Prostate gland (tissue), 2 donors: ENCODE measurements around the gene HOXD8. TPM values are rescaled to one million over a fixed set of nuclear protein-coding genes. Genes with fewer than 3 reads are reported as not detected.

Experiments
- DNase-seq: peaks from one replicate; pipeline ENCODE4 v3.0.0-alpha.2; 2019; ENCODE audit warnings: low spot score
- H3K27ac ChIP-seq, 2 donors: fragments of 200-600 bp; sonication (generic); 2 replicates each; pipeline ENCODE4 v1.5.1; 2017 to 2019
- H3K27me3 ChIP-seq: fragments of 200-600 bp; sonication (generic); replicated peaks from 2 replicates; pipeline ENCODE4 v1.5.1; 2019; ENCODE audit not compliant: insufficient read depth
- H3K36me3 ChIP-seq, 2 donors: fragments of 200-600 bp; sonication (generic); 1 replicate in 1 of 2; 2 replicates in 1 of 2; pipeline versions ENCODE4 v1.5.1 to v1.8.1; 2017 to 2019
- H3K4me1 ChIP-seq: fragments of 200-600 bp; sonication (generic); replicated peaks from 2 replicates; pipeline ENCODE4 v1.5.1; 2019
- H3K4me3 ChIP-seq, 2 donors: fragments of 200-600 bp; sonication (generic); 2 replicates each; pipeline ENCODE4 v1.5.1; 2017 to 2019
- H3K9me3 ChIP-seq: fragments of 200-600 bp; sonication (generic); 2 replicates; pipeline ENCODE4 v1.5.1; 2017
- POLR2A ChIP-seq: fragments of 450-650 bp; IDR thresholded peaks from one replicate; pipeline ENCODE4 v1.6.1; 2016; ENCODE audit warnings: antibody characterized with exemption, mild to moderate bottlenecking
- POLR2AphosphoS5 ChIP-seq: sonication (generic); formaldehyde crosslinking; IDR thresholded peaks from one replicate; pipeline ENCODE4 v1.6.1; 2017; ENCODE audit warnings: antibody characterized with exemption
- WGBS: methylation state at CpG from one replicate; pipeline ENCODE4 v1.1.5; 2018; 5-methylcytosine and 5-hydroxymethylcytosine counted together
- intact Hi-C: fragments of 100-400 bp; cut with DNase I; formaldehyde crosslinking; loops from one replicate; pipeline ENCODE4 v1.14.2; 2022
- total RNA-seq, 2 donors: library from RNA; depleted of rRNA; stranded (reverse); fragments of >200 nt; gene quantifications; one replicate each; pipeline ENCODE4 v1.1.0, GENCODE V29; 2016
- TF ChIP-seq, protein P1 (sequence below), 4 experiments: fragments of 200-600 bp in 2 of 4; fragments of 450-650 bp in 2 of 4; sonication (generic) in 2 of 4; IDR thresholded peaks; 1 replicate in 3 of 4; 2 replicates in 1 of 4; pipeline ENCODE4 v1.5.1; 2016 to 2019; ENCODE audit warnings: antibody characterized with exemption in 4 of 4, mild to moderate bottlenecking in 2 of 4, moderate library complexity in 2 of 4

The HOXD8 gene
- total RNA-seq, 2 donors from 2014 or later: 10.4 to 30.8 TPM

DNA sequence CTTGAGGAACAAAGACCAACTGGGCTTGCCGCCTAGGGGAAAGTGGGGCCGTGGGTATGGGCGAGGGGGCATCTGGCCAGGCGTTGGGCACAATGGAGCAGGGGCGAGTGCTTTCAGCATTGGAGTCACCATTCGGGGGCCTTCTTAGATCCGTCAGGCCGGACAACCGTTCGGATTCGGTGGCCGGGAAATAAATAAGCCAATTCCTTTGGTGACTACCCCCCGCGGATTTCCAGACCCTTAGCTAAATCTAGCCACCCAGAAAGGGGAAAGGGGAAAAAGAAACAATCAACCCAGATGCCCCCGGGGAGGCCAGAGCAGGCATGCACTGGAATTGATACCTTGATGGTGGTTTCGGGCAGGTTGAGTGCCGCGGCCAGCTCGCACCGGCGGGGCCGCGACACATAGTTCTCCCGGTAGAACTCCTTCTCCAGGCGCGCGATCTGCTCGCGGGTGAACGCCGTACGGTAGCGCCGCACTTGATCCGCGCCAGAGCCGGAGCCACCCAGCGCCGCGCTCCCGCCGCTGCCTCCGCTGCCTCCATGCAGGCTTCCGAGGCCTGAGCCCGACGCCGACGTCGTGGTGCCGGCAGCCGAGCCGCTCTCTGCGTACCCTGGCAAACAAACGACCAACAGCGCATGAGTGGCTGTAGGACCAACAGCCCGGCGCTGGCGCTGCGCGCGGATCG lies 47.5 kb upstream of the HOXD8 start:
- 8% methylated on average over 61 of the region's 62 CpGs for WGBS
- no peaks in the 10 kb centered on the region for H3K36me3 ChIP-seq
- peaks cover 28% of the 10 kb centered on the region for H3K27me3 ChIP-seq
- peak overlapping the region; percentile 77 to 82 for H3K27ac ChIP-seq
- TF ChIP-seq POLR2A: no peak
- no peak for TF ChIP-seq POLR2AphosphoS5
- TF ChIP-seq, protein P1, sequence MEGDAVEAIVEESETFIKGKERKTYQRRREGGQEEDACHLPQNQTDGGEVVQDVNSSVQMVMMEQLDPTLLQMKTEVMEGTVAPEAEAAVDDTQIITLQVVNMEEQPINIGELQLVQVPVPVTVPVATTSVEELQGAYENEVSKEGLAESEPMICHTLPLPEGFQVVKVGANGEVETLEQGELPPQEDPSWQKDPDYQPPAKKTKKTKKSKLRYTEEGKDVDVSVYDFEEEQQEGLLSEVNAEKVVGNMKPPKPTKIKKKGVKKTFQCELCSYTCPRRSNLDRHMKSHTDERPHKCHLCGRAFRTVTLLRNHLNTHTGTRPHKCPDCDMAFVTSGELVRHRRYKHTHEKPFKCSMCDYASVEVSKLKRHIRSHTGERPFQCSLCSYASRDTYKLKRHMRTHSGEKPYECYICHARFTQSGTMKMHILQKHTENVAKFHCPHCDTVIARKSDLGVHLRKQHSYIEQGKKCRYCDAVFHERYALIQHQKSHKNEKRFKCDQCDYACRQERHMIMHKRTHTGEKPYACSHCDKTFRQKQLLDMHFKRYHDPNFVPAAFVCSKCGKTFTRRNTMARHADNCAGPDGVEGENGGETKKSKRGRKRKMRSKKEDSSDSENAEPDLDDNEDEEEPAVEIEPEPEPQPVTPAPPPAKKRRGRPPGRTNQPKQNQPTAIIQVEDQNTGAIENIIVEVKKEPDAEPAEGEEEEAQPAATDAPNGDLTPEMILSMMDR (IDR thresholded peaks at IDR 0.05): no peak
- H3K9me3 ChIP-seq: no peaks in the 10 kb centered on the region
- H3K4me1 ChIP-seq: no peaks in the 10 kb centered on the region
- intact Hi-C loops: no loop called here
- no peak for DNase-seq
- H3K4me3 ChIP-seq: peak overlapping the region; percentile 20 to 33

DNA sequence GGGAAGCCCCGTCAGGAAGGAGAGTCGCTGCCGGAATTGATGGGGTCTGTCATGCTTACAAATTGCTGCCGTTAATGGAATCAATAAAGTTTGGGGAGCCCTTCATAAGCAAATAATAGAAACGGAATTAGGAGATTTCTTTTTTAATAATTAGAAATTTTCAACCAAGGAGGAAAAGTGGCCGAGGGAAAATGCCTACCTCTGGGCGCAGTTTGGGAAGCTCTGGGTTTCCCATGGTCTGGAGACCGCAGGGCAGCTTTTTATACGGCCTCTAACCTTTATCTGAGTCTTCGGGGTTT lies 47.0 kb upstream of the HOXD8 start:
- H3K36me3 ChIP-seq: no peaks in the 10 kb centered on the region
- H3K9me3 ChIP-seq: no peaks in the 10 kb centered on the region
- 9% methylated on average over 10 of the region's 10 CpGs for WGBS
- DNase-seq: no peak
- H3K4me3 ChIP-seq: peak overlapping the region; percentile 20 to 33
- H3K4me1 ChIP-seq: no peaks in the 10 kb centered on the region
- no peak for TF ChIP-seq POLR2A
- no peak for TF ChIP-seq POLR2AphosphoS5
- TF ChIP-seq, protein P1 (IDR thresholded peaks at IDR 0.05): no peak
- intact Hi-C loops: no loop called here
- peaks cover 29% of the 10 kb centered on the region for H3K27me3 ChIP-seq
- H3K27ac ChIP-seq: peak overlapping the region; percentile 77 to 82

DNA sequence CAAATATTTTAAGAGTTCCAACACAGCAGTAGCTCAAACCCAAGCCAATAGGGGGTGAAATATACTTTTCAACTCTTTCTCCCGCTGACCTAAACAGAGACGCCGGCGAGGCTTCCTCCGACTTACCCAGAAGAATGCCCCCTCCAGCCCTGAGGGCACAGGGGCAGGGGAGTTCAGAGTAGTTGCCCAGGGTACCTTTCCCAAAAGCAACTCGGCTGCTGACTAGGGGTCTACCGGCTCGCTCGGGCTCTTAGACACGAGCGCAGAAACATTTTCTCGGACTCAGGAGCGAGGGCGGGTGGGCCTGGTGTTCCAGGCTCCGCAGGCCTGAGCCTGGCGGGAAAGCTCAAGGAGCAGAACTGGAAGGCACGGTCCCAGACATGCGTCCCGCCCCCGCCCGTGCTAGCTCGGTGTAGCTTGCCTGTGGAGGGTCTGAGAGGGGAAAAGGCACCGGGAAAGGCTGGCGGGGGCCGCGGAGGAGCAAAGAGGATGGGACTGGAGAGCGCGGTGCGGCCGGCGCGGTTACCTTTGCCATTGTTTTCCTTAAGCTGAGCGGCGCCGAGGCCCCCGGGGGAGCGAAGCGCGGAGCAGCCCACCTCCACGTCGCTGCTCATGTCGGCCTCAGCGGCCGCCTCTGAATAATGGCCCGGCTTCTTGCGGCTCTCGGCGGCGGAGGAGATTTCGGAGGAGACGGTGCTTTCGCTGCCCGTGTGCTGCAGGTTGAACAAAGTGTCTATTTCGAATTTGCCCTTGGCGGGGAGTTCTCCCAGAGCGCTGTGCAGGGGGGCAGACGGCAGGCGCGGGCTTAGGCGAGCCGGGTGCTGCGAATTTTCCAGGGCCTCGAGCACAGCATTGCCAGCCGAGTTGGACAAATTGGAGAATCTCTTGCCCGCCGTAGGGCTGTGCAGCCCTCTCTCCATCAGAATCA lies 46.4 kb upstream of the HOXD8 start:
- no peaks in the 10 kb centered on the region for H3K36me3 ChIP-seq
- H3K4me3 ChIP-seq: peak overlapping the region; percentile 20 to 33
- 4% methylated on average over 63 of the region's 66 CpGs for WGBS
- peaks cover 35% of the 10 kb centered on the region for H3K27me3 ChIP-seq
- H3K9me3 ChIP-seq: no peaks in the 10 kb centered on the region
- H3K4me1 ChIP-seq: no peaks in the 10 kb centered on the region
- intact Hi-C loops: no loop called here
- peak overlapping the region; percentile 77 to 82 for H3K27ac ChIP-seq
- TF ChIP-seq POLR2AphosphoS5: no peak
- no peak for TF ChIP-seq POLR2A
- TF ChIP-seq, protein P1 (IDR thresholded peaks at IDR 0.05): no peak
- DNase-seq: no peak

DNA sequence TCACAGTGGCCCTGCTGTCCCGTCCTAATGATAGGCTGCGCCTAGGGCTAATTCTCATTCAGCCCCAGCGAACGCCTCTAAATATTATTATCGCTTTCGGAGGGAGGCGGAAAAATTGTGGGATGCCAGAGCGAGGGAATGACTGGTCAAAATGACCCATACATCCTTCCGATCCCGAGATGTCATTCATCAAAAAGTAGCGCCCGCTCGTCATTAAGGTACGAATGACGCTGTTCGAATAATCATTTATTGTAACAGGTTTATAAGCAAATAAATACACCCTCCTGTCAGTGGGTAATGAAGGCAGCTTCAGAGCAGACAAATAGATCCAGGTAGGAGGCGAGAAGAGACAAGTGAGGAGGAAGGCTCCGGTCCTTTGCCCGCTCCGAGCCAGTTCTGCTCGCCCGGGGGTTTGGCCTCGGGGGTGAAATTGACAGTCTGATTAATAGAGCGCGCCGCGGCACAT lies 45.7 kb upstream of the HOXD8 start, which contains the start of gene EVX2:
Gene EVX2, minus strand, starts transcription at position 167 of the 466 bp plus-strand sequence. CDS start 186 bp downstream, outside the sequence.
- peak within 1 kb of the TSS; percentile 26 to 33 for H3K4me3 ChIP-seq
- H3K27me3 ChIP-seq: peaks cover 30% of the 10 kb centered on the region
- no peak for DNase-seq
- H3K36me3 ChIP-seq: no peaks in the 10 kb centered on the region
- H3K27ac ChIP-seq: peak within 1 kb of the TSS; percentile 77 to 82
- no peaks in the 10 kb centered on the region for H3K9me3 ChIP-seq
- 7% methylated on average over 27 of the region's 27 CpGs for WGBS
- no peak for TF ChIP-seq POLR2A
- TF ChIP-seq POLR2AphosphoS5: peak; percentile 8
- TF ChIP-seq, protein P1 (IDR thresholded peaks at IDR 0.05): no peak
- intact Hi-C loops: no loop called here
- H3K4me1 ChIP-seq: no peaks in the 10 kb centered on the region
